Measurements from ENCODE around the gene INF2. TPM values are rescaled to one million over a fixed set of nuclear protein-coding genes. Genes with fewer than 3 reads are reported as not detected.
"Not testable (repeated sequence)": the region's sequence is repeated elsewhere in the genome, so short reads cannot be mapped to it uniquely, and the experiment has no call there.

INF2 gene
- 28.3 TPM for total RNA-seq
- long read RNA-seq, transcript INF2-204 (5 exons, 1,689 nt): major isoform, 9 of 44 reads
- long read RNA-seq, partial matches to known transcripts: 24 of 44 reads
- long read RNA-seq, other reads (novel, unspliced or antisense): 11 of 44 reads

DNA sequence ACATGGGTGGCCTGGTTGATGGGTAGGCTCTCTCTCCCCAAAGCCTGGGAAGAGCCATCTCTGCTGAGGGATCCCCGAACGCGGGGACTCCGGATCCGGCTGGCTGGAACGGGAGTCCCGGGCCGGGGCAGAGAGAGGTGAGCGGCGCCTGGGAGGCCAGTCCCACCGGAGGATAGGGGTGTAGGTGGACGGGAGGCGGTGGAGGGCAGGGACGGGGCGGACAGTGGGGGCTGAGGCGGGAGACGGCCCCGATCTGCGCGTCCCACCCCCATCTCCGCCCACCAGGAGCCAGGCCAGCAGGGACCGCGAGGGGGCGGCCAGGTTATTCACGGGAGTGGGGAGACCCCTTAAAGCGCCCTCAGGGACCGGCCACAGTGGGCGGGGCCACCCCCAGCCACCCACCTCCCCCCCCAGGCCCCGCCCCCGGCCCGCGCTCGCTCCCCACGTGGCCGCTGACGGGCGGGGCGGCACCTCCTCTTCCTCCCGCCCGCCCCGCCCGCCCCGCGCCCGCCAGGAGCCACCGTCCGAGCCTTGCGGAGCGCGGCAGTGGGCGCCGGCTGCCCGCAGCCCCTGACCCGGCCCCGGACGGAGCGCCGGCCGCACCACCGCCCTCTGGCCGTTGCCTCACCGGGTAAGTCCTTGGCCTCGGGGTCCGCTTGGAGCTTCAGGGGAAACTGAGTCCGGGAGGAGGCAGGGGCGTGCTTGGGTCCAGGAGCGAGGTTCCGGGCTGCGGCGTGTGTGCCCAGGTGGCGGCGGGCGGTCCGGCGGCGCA is at the start of gene INF2:
INF2 (plus strand) TSS at position 510 of the 772 bp plus-strand sequence. CDS start 11,748 bp downstream, outside the sequence.
- DNase-seq (peak; percentile 77), ATAC-seq (ENCODE audit: poor library complexity) (peak; percentile 81)
- intact Hi-C loops (cut with DNase I): no loop called here

DNA sequence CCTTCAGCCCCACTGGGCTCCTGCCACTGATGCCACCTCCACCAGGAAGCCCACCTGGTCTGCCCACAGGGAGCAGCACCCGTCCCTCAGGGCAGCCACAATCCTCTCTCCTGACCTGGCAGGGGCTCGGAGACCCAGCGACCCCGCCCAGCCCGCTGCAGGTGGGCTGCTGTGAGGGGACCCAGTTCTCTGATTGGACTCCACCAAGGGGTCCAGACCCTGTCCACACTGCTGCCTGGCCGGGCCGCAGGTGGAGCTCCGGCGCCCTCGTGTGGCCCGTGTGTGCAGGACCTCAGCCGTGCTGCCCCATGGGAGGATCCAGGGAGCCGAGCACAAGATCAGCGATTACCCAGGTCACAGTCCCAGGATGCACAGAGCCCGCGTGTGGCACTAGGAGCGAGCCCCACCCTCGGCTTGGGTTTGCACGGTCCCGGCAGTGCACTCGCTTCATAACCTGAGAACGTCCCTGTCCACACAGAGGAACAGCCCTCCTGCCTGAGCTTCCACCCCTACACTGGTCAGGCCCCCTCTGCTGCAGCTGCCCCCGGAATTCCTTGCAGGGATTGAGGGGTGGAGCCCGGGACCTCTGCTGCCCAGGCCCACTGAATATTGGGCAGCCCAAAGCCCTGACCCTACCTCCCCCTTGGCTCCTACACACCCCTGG is 49.4 kb upstream of the INF2 start:
- peak; percentile 76 for DNase-seq
- ATAC-seq (ENCODE audit: poor library complexity): peak; percentile 94
- intact Hi-C loops (cut with DNase I): loop anchor here (5.0 kb wide), 1 partner anchor 503 kb away; the partner anchor contains the start of gene KIF26A

GRCh38 chr14:104640681-104641080 is 48.7 kb upstream of the INF2 start:
- peak; percentile 18 for ATAC-seq (ENCODE audit: poor library complexity)
- intact Hi-C loops (cut with DNase I): no loop called here

GRCh38 chr14:104641753-104642539 is 47.5 kb upstream of the INF2 start:
- ATAC-seq (ENCODE audit: poor library complexity) (no peak), DNase-seq (no peak)
- intact Hi-C loops (cut with DNase I): no loop called here

More at GRCh38 chr14:104640681-104641080, 48.7 kb upstream of the INF2 start:
- no peak for DNase-seq

DNA sequence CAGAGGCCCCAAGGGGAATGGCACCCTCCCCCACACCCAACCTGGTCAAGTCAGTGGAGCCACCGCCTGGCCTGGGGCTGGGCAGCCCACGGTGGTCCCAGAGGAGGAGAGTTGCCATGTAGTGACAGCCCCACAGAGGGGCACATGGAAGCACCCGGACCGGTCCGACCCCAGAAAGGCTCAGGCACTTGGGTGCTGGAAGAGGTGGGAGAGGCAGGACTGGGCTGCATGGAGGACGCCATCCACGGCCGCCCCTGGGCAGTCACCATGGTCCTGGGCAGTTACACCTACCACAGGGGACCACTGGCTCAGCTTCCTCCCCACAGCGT is 46.9 kb upstream of the INF2 start:
- ATAC-seq (ENCODE audit: poor library complexity) (no peak), DNase-seq (no peak)
- intact Hi-C loops (cut with DNase I): no loop called here

DNA sequence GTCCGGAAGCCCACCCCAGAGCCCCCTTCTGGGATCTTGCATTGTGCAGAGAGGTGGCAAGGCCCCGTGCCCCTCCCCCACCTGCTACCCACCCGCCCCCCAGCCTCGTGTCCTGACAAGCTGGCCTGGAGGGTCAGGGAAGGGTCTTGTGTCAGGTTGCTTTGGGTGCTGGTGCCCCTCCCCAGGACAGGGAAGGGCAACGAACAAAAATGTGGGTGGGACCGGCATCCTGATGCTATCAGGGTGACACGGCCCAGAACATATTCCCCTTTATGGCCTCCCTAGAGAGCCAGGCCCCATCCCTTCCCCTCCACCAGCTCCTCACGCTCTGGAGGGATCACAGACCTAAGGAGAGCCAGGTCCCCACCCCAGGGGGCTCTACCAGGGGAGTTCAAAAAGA is 46.1 kb upstream of the INF2 start:
- DNase-seq: no peak
- no peak for ATAC-seq (ENCODE audit: poor library complexity)
- intact Hi-C loops (cut with DNase I): no loop called here

DNA sequence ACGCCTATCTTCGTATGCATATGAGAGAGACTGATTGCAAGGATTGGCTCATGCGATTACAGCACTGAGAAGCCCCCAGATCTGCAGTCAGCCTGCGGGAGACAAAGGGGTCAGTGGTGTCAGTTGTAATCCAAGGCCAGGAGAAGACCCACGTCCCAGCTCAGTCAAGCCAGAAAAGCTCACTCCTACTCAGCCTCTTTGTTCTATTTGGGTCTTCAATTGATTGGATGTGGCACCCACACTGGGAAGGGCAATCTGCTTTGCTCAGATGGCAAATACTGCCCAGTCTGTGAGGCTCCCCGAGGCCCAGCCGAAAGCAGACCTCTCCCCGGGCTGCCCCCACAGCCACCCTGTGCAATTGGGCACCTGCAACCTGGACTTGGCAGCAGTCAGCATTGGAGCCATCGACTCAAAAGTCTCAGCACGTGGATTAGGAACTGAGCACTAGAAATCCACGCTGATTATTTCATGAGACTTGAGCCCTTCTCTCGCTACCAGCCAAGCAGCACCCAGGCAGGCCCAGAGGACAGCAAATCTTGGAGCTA is 45.3 kb upstream of the INF2 start:
- DNase-seq (no peak), ATAC-seq (ENCODE audit: poor library complexity) (no peak)
- intact Hi-C loops (cut with DNase I): no loop called here

DNA sequence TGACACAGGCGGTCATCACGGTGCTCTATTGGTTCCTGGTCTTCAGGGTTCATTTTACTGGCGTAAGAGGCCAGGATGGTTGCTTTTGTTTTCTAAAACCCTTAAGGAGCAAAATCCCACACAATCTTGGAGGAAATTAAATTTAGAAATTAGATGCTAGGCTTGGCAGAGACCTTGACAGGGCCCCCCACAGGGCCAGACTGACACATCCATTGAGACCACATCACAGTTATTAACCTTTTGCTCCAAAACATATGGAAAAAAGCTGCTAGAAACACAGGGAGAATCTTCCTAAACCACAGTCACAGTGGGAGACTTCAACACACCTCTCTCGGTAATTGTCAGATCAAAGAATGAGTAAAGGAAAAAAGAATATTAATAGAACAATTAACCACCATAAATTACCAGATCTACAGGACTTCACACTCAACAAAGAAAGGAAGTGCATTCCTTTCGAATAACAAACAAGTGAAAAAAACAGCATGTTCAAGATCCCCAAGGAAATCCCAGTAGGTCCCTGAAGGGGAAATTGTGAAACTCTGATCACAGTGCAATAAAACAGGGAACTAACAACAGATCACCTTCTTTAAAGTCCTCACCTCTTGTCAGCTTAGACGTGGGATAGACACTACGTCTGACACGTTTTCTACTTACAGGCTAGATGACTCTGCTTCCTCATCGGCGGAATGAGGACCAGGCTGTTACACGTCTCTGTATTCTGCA is 44.6 kb upstream of the INF2 start:
- DNase-seq (no peak), ATAC-seq (ENCODE audit: poor library complexity) (no peak)
- intact Hi-C loops (cut with DNase I): no loop called here

DNA sequence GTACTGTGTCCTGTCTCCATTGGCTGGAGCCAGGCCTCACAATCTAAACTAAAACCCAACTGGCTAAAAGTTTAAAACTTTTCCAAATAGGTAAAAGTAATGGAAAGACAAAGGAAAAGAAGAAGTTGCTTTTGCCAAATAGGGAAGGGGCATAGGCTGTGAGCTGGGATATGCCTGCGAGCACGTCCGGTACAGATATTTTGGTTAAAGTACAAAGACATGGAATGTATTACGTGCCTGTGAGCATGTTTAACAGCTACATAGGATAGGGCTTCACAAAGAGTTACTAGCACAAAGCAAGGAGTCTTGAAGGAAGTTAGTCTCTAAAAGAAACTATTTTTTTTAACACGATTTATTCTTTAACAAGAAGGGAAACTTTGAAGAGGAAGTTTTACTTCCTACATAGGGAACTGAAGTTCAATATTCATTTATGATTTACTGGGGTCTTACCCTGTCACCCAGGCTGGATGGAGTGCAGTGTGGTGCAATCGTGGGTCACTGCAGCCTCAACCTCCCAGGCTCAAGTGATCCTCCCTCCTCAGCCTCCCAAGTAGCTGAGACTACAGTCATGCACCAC is 41.9 kb upstream of the INF2 start:
- intact Hi-C loops (cut with DNase I): no loop called here

GRCh38 chr14:104650057-104650980 is 39.1 kb upstream of the INF2 start:
- intact Hi-C loops (cut with DNase I): loop anchor here (2.0 kb wide), 1 partner anchor 58 kb away; no protein-coding TSS in a partner anchor
- ATAC-seq (ENCODE audit: poor library complexity) (peak; percentile 90), DNase-seq (peak; percentile 81)

More for the DNA sequence above, 41.9 kb upstream of the INF2 start:
- DNase-seq (peak; percentile 12), ATAC-seq (ENCODE audit: poor library complexity) (no peak)

DNA sequence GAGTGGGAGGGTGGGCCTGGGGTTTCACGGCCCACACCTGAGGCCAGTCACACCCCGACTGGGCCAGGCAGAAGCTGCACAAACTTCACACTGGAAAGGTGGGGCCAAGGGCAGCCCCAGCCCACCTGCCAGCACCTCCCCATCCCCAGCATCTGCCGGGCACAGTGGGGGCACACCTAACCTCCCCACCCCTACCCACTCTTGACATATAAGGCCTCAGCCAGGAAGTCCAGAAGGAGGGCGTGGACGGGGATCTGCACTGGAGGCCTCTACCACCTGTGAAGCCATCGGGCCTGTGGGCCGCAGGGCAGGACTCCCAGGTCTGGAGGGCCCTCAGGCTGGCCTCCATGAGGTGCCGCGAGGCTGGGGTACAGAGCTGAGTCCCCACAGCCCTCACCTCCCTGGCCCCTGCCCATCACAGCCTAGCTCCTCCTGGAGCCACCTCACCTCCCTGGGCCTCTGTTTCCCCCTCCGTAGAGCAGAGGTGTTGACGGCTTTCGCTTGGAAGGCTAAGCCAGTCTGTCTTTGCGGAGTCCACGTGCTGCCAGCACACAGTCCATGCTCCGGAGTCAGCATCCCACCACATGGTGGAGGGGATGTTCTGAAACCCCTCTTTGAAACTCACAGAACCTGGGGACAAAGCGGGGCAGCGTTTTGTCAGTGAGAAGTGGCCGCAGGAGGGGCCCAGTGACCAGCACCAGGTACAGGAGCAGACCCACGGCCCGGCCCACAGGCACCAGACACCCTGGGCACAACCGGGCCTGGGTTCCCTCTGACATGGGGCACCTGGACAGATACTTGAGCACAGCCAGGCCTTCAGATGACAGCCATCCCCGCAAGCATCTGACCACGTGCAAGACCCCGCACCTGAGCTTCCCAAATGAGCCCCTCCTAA is 38.2 kb upstream of the INF2 start:
- ATAC-seq (ENCODE audit: poor library complexity) (no peak), DNase-seq (peak; percentile 34)

GRCh38 chr14:104651876-104652260 is 37.5 kb upstream of the INF2 start:
- DNase-seq: peak; percentile 14
- no peak for ATAC-seq (ENCODE audit: poor library complexity)
- intact Hi-C loops (cut with DNase I): loop anchor here (2.0 kb wide), 1 partner anchor 57 kb away; no protein-coding TSS in a partner anchor

More for the DNA sequence above, 38.2 kb upstream of the INF2 start:
- intact Hi-C loops (cut with DNase I): loop anchor here (2.0 kb wide), 1 partner anchor 58 kb away; no protein-coding TSS in a partner anchor

- ATAC-seq (ENCODE audit: poor library complexity): no peak
- peak; percentile 32 for DNase-seq
- intact Hi-C loops (cut with DNase I): no loop called here
Measured at GRCh38 chr14:104652386-104652785, 37.0 kb upstream of the INF2 start.

GRCh38 chr14:104653130-104653920 is 36.1 kb upstream of the INF2 start:
- peak; percentile 9 for DNase-seq
- intact Hi-C loops (cut with DNase I); ATAC-seq (ENCODE audit: poor library complexity): not testable (repeated sequence)

GRCh38 chr14:104654119-104654518 is 35.3 kb upstream of the INF2 start:
- intact Hi-C loops (cut with DNase I): no loop called here
- DNase-seq (no peak), ATAC-seq (ENCODE audit: poor library complexity) (no peak)
